Measurements from ENCODE around the gene SAMD7.

Gene SAMD7

DNA sequence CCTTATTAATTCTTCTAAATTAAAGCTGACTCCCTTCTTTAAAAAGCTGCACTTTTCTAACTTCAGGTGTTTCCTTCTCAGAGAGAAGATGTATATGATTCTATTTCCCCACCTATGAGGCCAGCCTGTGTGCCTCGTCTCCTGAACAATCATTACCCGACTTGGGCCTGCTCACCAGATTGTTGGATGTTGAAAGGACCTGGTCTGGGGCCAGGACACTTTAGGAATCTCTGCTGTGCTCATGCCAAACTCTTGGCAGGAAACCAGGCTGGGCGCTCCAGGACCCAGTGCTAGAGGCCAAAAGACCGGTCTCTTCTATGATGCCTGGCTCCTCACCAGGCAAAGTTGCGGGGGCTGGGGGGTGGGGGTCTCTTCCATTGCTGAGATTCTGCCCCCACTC is 24.7 kb upstream of the SAMD7 start:
- H3K9ac ChIP-seq (ENCODE audit: low read length) = no peak overlapping the region
- H3K9me2 ChIP-seq (ENCODE audit: low read depth, low read length) = no peaks in the 10 kb centered on the region
- H3K27ac ChIP-seq (ENCODE audit: low read depth, low read length, poor library complexity, severe bottlenecking) = no peak overlapping the region
- no peak overlapping the region for H3K4me3 ChIP-seq (ENCODE audit: low read depth, low read length, poor library complexity, severe bottlenecking)
- no peak overlapping the region for H3K4me2 ChIP-seq (ENCODE audit: low read length)
- H2AFZ ChIP-seq (ENCODE audit: low read length) = peak overlapping the region; percentile 0; the same call in 1 of the 2 replicates
- no peaks in the 10 kb centered on the region for H4K20me1 ChIP-seq (ENCODE audit: insufficient read depth, low read length)
- no peaks in the 10 kb centered on the region for H3K36me3 ChIP-seq (ENCODE audit: insufficient read depth, low read length)
- H3F3A ChIP-seq (ENCODE audit: insufficient read depth, low read length) = no peaks in the 10 kb centered on the region
- TF ChIP-seq, protein P1, sequence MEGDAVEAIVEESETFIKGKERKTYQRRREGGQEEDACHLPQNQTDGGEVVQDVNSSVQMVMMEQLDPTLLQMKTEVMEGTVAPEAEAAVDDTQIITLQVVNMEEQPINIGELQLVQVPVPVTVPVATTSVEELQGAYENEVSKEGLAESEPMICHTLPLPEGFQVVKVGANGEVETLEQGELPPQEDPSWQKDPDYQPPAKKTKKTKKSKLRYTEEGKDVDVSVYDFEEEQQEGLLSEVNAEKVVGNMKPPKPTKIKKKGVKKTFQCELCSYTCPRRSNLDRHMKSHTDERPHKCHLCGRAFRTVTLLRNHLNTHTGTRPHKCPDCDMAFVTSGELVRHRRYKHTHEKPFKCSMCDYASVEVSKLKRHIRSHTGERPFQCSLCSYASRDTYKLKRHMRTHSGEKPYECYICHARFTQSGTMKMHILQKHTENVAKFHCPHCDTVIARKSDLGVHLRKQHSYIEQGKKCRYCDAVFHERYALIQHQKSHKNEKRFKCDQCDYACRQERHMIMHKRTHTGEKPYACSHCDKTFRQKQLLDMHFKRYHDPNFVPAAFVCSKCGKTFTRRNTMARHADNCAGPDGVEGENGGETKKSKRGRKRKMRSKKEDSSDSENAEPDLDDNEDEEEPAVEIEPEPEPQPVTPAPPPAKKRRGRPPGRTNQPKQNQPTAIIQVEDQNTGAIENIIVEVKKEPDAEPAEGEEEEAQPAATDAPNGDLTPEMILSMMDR (IDR thresholded peaks at IDR 0.05; ENCODE audit: low read length) = no peak
- no peak for TF ChIP-seq EZH2 (IDR thresholded peaks at IDR 0.05; ENCODE audit: borderline replicate concordance, low read length)
- H3K27me3 ChIP-seq (ENCODE audit: insufficient read depth, low read length) = no peaks in the 10 kb centered on the region
- no peaks in the 10 kb centered on the region for H3K79me2 ChIP-seq (ENCODE audit: insufficient read depth, low read length)
- H3K4me1 ChIP-seq (ENCODE audit: insufficient read depth, low read length, severe bottlenecking) = peaks cover 11% of the 10 kb centered on the region
- no peaks in the 10 kb centered on the region for H3K9me3 ChIP-seq (ENCODE audit: low read length)

DNA sequence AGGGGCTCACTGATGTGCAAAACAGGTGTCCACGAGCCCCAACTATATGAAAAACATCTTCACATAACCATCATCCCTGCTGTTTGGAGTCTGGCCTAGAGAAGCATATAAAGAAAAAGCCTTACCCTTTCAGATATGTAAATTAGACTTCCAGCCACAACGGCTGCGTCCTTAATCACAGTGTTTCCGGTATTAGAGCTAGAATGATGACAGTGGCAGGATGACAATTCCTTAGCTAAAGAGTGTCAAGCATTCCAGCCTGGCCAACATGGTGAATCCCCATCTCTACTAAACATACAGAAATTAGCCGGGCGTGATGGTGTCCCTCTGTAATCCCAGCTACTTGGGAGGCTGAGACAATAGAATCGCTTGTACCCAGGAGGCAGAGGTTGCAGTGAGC is 19.5 kb upstream of the SAMD7 start:
- no peak overlapping the region for H3K4me3 ChIP-seq (ENCODE audit: low read depth, low read length, poor library complexity, severe bottlenecking)
- no peaks in the 10 kb centered on the region for H3F3A ChIP-seq (ENCODE audit: insufficient read depth, low read length)
- H3K27ac ChIP-seq (ENCODE audit: low read depth, low read length, poor library complexity, severe bottlenecking) = no peak overlapping the region
- H3K9ac ChIP-seq (ENCODE audit: low read length) = no peak overlapping the region
- H4K20me1 ChIP-seq (ENCODE audit: insufficient read depth, low read length) = no peaks in the 10 kb centered on the region
- H2AFZ ChIP-seq (ENCODE audit: low read length) = 0 out of 2 replicates have a peak overlapping the region, but pooled peaks have one; percentile 4
- H3K9me3 ChIP-seq (ENCODE audit: low read length) = no peaks in the 10 kb centered on the region
- peak overlapping the region; percentile 33; the same call in 1 of the 2 replicates for H3K4me2 ChIP-seq (ENCODE audit: low read length)
- peaks cover 17% of the 10 kb centered on the region for H3K4me1 ChIP-seq (ENCODE audit: insufficient read depth, low read length, severe bottlenecking)
- no peaks in the 10 kb centered on the region for H3K27me3 ChIP-seq (ENCODE audit: insufficient read depth, low read length)
- no peaks in the 10 kb centered on the region for H3K79me2 ChIP-seq (ENCODE audit: insufficient read depth, low read length)
- H3K9me2 ChIP-seq (ENCODE audit: low read depth, low read length) = no peaks in the 10 kb centered on the region
- TF ChIP-seq, protein P1 (IDR thresholded peaks at IDR 0.05; ENCODE audit: low read length) = no peak
- H3K36me3 ChIP-seq (ENCODE audit: insufficient read depth, low read length) = no peaks in the 10 kb centered on the region

DNA sequence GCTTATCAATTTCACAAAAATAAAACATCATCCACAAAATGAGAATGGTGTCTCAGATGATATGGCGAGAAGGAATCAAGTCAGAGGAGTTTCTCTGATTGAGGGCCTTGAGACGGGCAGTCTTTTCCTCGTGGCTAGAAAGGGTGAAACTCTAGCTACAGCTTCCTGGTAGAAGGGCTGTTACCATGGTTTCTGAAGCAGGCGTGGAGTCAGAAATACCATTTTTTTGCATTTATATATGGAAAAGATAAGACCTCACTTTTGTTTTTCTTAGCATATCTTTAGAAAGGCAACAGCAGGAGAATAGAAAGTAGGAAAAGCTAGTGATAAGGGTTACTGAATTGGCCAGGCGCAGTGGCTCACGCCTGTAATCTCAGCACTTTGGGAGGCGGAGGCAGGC is 17.3 kb upstream of the SAMD7 start:
- TF ChIP-seq, protein P1 (IDR thresholded peaks at IDR 0.05; ENCODE audit: low read length) = no peak
- no peak for TF ChIP-seq EZH2 (IDR thresholded peaks at IDR 0.05; ENCODE audit: borderline replicate concordance, low read length)
- peaks cover 17% of the 10 kb centered on the region for H3K4me1 ChIP-seq (ENCODE audit: insufficient read depth, low read length, severe bottlenecking)
- no peak overlapping the region for H3K27ac ChIP-seq (ENCODE audit: low read depth, low read length, poor library complexity, severe bottlenecking)
- no peaks in the 10 kb centered on the region for H3K36me3 ChIP-seq (ENCODE audit: insufficient read depth, low read length)
- H3K9me3 ChIP-seq (ENCODE audit: low read length) = no peaks in the 10 kb centered on the region
- 0 out of 2 replicates have a peak overlapping the region, but pooled peaks have one; percentile 6 for H2AFZ ChIP-seq (ENCODE audit: low read length)
- H3K27me3 ChIP-seq (ENCODE audit: insufficient read depth, low read length) = no peaks in the 10 kb centered on the region
- no peak overlapping the region for H3K4me2 ChIP-seq (ENCODE audit: low read length)
- no peak overlapping the region for H3K4me3 ChIP-seq (ENCODE audit: low read depth, low read length, poor library complexity, severe bottlenecking)
- H3F3A ChIP-seq (ENCODE audit: insufficient read depth, low read length) = no peaks in the 10 kb centered on the region
- H4K20me1 ChIP-seq (ENCODE audit: insufficient read depth, low read length) = no peaks in the 10 kb centered on the region
- no peaks in the 10 kb centered on the region for H3K79me2 ChIP-seq (ENCODE audit: insufficient read depth, low read length)
- H3K9me2 ChIP-seq (ENCODE audit: low read depth, low read length) = no peaks in the 10 kb centered on the region
- H3K9ac ChIP-seq (ENCODE audit: low read length) = no peak overlapping the region

Data from OCI-LY1 (cell line).